GM19452 (cell line): Measurements from ENCODE around the gene DCN.

Experiments used
- ATAC-seq: cut with Tn5 transposase; IDR thresholded peaks from one replicate; pipeline ENCODE4 v1.9.1; 2021; ENCODE audit not compliant: unreplicated experiment

Gene DCN

DNA sequence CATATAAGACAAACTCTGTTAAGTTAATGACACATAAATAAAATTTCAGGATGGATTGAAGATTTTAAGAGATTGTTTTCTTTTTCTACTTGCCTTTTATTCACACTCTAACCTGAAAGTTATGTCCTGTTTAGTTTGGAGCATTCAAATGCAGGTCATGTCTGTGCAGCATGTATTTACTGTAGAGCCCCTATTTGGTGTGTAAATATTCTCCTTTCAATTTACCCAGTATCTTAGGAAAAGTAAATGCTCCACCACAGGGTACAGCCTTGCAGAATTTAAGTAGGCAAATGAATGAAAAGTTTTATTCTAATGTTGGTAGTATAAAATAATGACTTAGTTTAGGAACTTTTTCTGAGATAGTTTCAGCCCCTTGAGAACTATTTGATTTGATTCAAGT, 6.2 kb upstream of the DCN start:
- no peak for ATAC-seq

DNA sequence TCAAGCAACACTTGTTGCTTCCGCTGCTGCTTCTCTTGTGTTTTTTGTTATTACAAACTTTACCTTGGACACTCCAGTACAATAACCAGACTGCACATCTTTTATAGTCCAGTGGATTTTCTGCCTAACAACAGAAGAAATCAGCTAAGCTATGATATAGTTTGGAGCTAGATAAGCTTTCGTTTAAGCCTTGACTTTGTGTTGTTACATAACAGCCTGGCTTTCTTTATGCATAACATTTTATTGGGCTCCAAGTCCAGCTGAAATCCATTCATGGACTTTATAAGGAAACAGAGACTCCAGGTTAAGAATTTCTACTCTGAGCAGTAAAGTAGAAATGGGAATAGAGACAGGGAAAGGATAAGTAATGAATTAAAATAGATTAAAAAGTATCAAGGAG, 3.5 kb upstream of the DCN start:
- ATAC-seq, result no peak

DNA sequence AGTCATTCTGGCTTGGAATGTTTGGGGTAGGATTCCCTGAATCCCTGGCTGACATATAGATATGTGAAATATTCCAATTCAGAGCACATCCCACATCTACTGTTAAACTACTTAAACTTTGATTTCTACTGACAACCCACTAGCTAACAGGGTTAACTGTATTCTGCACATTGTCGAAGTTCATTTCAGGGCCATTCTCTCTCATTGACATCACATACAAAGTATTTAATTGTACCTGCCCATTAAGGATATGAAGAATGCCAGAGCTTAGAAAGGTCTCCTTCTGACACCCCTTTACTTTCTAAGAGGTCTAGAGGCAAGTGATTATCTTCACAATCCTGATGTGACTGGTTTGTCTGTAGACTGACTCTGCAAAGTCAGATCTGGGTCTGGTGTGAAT, 2.8 kb upstream of the DCN start:
- no peak for ATAC-seq

DNA sequence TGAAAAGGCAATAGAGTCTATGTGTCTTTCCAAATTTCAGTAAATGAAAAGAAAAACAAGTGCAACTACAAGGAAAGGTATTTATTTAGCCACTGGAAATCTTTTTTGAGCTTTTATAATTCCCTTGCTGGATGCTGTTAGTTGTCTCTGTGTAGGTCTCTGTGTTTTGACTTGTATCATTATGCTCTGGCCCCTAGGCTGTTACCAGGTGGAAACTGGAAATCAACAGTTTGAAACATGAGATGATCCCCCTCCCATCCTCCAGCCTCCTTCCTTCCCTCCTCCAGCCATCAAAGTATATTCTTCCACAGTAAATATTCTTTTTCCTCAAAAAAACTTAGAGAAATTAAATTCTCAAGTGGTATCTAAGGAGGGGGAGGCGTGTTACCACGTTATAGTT, 934 bp upstream of the DCN start:
- no peak for ATAC-seq

DNA sequence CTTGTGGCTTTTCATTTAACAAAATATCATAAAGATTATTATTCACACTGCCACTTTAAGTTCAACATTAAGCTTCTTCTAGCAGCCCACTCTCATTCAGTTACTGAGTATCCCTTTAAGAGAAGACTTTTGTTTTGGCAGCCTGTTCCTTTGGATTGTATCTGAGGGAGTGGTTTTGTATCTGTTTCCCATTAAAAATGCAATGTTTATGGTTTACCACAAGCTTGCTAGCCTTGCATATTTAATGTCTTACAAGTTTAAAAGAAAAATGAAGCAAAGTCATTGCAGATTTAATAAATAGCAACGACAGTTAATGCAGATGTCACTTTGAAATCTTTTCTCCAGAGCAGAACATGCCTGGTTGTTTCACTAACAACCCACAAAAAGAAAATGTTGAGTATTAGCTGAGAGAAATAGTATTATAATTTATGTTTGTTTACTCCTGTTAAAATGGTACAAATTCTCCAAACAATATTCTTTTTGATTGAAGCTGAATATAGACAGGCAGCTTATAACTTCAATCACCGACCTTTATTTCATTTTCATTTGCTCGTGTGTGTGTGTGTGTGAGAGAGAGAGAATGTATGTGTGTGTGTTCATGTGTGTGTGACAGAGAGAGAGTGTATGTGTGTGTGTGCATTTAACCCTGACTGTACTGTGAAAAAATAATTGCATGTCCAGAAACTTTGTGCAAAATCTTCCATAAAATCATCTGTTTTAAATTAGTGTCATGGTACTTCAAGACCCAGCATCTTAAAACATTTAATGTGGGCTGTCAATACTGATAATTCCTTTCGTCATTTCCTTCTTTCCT, 1.8 kb downstream of the DCN start:
- no peak for ATAC-seq

DNA sequence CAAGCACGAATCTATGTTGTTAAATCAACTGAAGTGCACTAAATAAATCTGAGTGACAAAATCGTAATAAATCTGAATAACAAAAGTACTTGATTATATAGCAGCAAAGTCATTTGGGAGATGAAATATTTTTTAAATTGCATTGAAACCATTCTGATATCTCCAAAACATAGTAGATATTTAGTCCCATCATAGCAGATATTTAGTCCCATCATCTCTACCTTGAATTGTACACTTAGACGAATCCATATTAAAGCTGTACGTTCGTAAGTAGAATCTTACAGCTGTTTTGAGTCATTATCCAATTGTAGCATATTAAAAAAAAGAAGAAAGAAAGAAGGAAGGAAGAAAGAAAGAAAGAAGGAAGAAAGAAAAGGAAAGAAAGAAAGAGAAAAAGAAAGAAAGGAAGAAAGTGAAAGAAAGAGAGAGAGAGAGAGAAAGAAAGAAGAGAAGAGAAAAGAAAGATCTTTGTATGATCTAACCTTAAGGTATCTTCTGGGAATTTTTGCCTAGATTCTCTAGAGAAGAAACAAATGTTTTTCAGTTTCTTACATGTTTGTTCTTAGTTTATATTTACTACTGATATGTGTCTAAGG, 2.6 kb downstream of the DCN start:
- no peak for ATAC-seq

DNA sequence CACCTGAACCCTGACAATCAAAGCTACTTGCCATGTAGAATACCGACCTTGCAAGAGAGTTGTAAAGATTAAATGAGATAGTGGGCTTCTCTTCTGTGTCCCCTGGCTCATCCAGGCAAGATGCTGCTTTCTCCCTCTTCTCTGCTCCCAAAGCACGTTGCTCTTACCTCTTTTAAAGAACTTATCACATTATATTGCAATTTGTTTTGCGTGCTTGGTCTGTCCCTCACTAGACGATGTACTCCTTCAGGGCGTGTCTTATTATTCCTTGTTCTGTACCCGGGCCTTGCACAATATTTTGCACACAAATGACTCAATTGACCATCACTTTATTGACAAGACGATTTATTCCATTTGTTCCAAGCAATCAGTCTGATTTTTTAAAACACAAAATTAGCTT, 3.3 kb downstream of the DCN start:
- ATAC-seq, result no peak

DNA sequence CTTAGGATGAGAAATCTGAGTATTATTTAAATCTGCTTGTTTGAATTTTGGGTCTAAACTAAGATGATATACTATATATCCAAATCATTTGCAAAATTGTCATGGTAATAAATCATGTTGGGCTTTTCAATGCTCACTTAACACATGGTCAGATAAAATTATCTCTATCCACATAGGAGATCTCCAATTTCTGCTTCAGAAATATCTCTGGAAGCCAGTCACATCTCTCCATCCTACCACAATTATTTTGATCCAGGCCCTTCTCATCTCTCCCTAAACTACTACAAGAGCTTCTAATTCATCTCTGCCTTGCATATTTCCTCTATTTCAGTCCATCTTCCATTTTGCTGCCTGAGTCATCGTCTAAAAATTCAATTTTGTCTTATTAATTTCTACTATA, 3.8 kb downstream of the DCN start:
- ATAC-seq, result no peak

DNA sequence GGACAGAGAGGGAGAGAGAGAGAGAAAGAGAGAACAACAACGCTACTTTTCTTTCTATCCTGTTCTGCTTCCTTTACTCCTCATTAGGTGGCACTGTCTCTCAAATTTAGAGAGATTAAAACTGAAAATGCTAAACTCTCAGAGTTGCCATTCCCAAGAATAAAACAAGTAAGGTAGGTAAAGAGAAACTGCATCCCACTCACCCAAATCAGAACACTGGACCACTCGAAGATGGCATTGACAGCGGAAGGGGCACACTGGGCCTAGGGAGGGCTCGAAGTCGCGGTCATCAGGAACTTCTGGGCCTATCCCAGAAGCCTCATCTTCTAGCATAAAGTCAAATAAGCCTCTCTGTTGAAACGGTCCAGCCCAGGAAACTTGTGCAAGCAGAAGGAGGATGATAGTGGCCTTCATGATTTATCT, 4.5 kb downstream of the DCN start:
- no peak for ATAC-seq

DNA sequence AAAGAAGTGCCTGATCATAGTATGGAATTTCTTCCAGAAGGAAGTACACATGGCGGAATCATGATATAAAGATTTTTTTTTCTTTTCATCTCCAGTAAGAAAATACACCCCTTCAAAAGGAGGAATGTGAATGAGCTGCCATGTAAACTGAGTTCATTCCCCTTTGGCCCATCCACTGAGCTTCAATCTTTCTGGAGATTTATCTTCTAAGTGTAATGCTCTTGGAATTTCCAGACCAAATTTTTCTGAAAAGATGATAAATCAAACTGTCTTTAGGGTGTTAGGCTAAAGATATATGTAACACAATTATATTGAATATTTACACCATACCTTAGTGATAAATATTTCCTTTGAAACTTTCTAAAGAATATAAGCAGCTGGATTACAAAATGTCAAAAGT, 5.2 kb downstream of the DCN start:
- ATAC-seq, result no peak

DNA sequence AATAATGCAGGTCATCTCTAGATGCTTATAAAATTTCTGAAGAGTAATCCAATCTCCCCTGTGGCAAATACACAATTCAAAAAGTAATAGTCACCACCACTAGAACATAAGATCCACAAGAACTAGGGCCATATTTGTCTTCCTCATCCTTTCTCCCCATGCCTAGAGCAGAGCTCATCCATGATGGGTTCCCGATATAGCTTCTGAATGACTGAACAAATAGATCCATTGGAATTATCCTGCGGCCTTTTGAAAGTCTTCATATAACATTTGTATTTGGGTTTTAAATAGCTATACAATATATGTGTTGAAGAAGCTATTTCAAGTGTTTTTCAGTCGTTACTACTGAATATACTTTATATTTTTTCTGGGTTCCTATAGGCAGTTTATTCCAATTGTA, 5.7 kb downstream of the DCN start:
- ATAC-seq, result no peak

DNA sequence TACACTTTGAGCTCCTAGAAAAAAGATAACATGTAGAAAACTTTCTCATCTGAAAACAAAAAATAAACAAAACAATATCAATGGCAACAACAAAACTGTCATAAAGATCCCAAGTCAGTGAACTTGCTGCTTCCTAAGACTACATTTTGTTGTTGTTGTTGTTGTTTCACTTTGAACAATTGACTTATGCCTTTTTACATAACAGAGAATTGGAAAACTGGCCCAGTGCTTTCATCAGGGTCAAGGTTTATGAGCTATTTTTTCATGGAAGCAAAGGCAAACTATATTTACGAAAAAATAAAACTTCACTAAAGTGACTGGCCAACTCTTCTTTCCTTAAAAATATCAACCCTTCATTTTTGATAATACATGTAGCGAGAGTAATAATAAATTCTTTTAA, 6.3 kb downstream of the DCN start:
- ATAC-seq, result no peak

DNA sequence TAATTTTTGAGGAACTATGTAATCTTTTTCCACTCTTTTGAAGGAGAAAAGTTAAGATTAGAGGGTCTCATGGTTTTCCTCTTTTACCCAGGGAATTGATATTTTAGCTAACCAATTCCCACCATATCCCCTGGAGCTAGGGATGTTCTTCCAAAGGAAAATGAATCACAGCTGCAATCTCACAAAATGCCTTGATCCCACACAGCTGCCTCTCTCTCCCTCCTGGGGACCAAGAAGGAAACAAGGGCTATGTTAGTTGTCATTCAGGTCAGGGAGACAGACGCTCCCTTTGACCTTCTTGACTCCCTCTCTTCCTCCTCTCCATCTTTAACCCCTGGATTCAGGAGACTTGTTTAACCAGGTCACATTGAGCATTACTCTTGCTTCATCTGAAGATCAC, 9.5 kb downstream of the DCN start:
- ATAC-seq, result no peak

DNA sequence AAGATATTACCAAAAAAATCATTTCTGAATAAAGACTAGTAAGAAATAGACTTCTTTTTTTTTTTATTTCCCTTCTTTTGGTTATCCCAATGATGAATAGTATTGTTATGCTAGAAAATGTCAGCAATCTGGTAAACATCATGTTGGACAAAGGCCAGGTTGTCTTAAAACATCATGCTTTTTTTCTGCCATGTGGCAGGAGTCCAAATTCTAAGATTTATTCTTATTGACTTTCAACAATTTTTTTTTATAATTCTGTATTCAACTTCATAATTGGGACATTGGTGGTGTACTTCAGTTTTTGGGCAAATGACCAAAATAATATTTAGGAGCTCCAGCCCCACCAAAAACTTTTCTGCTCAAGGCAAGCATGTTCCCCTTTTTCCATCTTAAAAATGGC, 10.5 kb downstream of the DCN start:
- no peak for ATAC-seq

DNA sequence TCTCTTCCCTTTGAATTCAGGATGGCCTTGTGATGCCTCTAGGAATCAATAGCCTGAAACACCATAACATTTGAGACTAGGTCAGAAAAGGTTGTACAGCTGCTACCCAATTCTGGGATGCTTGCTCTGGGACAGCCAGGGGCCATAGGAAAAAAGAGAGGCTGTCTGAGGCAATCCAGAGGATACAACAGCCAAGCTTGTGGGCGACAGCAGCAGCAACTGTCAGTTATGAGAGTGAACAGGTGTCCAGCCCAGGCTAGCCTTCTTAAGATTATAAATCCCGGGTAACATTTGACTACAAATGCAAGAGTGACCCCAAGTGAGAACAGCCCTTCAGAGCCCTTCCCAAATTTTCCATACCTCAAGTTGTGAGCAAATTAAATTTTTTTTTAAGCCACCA, 11.1 kb downstream of the DCN start:
- no peak for ATAC-seq

DNA sequence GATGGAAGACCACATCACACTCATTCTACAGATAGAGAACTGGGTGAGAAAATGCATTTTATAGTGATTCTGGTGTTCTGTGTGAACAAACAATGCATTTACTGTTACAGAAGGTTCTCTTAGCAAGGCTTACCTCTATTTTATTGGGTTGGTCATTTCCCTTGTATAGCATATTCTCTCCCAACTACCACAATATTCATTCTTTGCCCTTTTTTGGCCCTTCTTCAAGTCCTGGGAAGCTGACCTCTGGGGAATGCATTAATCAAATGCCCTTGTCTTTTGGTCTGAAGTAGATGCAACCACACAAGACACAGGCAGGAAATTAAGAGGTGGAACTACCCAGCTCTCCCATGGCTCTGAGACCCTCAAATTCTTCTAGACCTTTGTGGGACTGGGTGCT, 19.5 kb downstream of the DCN start:
- ATAC-seq, result no peak

DNA sequence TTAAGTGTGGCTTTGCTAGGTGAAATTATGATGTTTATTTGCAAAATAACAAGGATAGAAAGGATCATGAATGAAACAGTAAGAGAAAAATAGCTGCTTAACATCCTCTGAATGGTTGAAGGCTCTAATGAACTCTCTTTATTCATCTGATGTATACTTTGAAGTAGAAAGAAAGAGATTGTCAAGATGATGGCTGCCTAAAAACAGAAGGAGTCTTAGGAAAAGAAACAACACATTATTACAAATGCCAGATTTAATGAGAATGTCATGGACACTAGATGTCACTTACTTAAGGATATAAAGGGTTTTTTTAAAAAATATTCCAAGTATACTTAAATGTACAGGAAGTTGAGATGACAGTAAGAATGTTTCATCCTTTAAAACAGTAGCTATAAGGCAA, 21.6 kb downstream of the DCN start:
- no peak for ATAC-seq

DNA sequence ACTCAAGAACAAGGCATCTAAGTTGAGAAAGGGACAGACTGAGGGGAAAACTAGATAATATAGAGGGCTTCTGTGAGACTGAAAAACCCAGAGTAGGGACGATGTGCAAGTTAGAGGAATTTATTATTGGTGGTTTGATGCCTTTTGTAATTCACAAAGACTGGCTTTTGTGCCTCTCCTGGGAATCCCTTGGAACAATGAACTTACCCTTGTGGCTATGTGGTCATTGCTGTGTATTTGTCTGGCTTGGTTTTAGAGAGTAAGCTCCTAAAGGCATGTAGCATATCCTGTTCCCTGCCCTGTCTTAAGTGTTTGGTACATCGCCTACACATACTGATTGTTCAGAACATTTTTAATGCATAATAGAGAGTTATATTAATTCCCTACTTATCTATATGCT, 26.6 kb downstream of the DCN start:
- no peak for ATAC-seq

DNA sequence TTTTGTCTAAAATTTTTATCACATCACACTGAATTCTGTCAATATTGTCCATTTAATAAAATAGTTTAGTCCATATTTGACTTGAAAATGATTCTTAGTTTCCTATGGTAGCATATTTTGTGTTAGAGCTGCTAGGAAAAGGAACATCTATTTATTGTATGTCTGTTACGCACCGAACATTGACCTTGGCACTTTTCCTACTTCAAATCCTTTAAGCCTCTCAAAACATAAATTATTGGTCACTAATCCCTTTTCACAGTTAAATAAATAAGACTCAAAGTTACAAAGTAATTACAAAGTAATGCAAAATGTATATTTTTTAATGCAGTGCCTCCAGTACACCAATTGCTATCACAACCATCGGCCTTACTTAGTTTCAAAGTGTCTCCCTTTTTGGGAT, 28.5 kb downstream of the DCN start:
- no peak for ATAC-seq

DNA sequence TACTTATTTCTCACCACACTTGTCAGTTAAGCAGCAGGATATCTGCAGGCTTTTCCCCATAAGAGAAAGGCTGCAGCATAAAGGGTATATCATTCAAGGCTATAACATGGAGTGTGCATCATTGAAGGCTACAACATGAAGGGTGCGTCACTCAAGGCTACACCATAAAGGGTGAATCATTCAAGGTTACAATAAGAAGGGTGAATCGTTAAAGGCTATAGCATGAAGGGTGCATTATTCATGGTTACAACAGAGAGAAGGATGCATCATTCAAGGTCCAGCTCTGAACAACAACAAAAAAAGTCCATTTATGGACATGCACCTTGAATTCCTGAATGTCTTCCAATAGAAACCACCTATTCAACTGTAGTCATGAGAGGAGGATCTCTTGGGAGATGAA, 38.6 kb downstream of the DCN start:
- ATAC-seq, result no peak

DNA sequence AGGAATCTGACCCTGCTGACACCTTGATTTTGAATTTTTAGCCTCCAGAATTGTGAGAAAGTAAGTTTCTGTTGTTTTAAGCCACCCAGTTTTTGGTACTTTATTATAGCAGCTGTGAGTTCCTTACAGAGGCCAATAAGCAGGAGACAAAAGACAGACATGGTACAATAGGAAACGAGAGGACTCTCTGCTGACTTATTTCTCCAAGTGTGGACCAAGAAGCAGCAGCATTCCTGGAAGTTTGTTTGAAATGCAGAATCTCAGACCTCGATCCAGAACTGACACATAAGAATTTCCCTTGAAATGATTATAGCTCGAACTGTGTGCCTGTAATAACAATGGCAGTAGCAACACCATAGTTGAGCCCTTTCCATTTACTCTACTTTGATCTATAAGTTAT, 39.4 kb downstream of the DCN start:
- no peak for ATAC-seq

DNA sequence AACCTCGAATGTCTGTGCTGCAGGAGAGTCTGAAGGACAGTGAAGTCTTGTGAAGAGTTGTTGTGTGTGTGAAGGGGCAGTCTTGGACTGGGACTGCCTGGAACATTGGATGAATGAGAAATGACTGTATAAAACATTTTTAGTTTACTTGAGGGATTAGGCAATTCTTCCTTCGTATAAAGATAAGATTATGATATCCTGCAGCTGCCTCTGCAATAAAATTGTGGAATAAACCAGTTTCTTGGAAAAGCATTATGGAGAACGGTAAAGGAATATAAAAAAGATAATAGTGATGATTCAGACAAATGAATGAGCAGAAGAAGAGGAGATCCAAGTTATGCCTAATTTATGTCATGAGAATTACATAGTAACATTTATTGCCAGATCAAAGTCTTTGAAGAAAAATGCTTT, 40.4 kb downstream of the DCN start:
- ATAC-seq, result no peak
